ENCODE results near the gene USP32.

The USP32 gene

DNA sequence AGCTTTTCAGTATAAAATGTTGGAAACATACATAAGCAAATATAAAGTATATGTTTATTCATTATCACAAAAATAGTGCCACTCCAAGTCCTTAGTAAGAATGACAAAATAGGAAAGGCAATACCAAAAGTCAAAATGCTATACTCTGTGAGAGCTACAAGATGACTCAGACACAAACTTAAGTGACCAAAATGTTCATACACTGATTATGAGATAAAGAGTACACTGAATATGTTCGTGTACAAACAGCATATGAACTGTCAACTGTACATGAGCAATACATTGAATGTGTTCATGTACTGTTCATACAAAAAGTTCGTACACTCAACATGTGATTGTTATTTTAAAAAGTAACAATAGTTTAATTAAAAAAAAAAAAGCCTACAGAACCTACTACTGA lies 138.9 kb downstream of the USP32 start:
- H3K4me2 ChIP-seq (ENCODE audit: low read depth, low read length, poor library complexity, severe bottlenecking), result no peak overlapping the region

DNA sequence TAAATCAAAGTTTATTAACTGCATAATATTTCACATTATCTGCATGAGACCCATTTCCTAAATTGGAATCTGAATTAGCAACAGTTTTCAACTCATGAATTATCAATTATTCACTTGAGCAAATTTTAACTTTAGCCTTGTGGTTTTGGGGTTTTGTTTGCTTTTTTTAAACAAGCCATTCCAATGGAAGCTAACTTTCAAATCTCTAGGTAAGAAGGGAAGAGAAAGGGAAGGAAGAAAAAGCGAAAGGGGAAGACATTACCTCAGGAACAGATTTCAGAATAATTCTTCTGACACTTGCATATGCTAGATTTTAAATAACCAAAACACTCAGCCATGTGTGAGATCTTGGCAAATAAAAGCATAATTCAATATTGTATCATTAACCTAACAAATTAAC lies 139.5 kb downstream of the USP32 start:
- Histone ChIP-seq H3K9me2 (replicated peaks; ENCODE audit: low read depth, low read length) (no peaks in the 10 kb centered on the region), H3K9ac (ENCODE audit: low read depth, low read length, poor library complexity, severe bottlenecking) (no peak overlapping the region), H3F3A (ENCODE audit: low read depth) (peaks cover 8% of the 10 kb centered on the region; the same call in 1 of the 2 replicates), H3K36me3 (ENCODE audit: insufficient read depth, low read length) (peaks cover 46% of the 10 kb centered on the region), H3K4me1 (ENCODE audit: insufficient read depth, low read length, poor library complexity, severe bottlenecking) (peaks cover 21% of the 10 kb centered on the region), H3K27me3 (ENCODE audit: insufficient read depth, low read length, poor library complexity, severe bottlenecking) (no peaks in the 10 kb centered on the region), H3K79me2 (ENCODE audit: insufficient read depth, low read length) (no peaks in the 10 kb centered on the region), H2AFZ (ENCODE audit: low read length) (no peak overlapping the region), H3K9me3 (ENCODE audit: insufficient read depth, low read depth, low read length) (no peaks in the 10 kb centered on the region), H4K20me1 (ENCODE audit: insufficient read depth, low read length, poor library complexity, severe bottlenecking) (no peaks in the 10 kb centered on the region), H3K4me2 (ENCODE audit: low read depth, low read length, poor library complexity, severe bottlenecking) (no peak overlapping the region), H3K4me3 (ENCODE audit: low read length, poor library complexity, severe bottlenecking) (no peak overlapping the region)
- TF ChIP-seq, protein P1, sequence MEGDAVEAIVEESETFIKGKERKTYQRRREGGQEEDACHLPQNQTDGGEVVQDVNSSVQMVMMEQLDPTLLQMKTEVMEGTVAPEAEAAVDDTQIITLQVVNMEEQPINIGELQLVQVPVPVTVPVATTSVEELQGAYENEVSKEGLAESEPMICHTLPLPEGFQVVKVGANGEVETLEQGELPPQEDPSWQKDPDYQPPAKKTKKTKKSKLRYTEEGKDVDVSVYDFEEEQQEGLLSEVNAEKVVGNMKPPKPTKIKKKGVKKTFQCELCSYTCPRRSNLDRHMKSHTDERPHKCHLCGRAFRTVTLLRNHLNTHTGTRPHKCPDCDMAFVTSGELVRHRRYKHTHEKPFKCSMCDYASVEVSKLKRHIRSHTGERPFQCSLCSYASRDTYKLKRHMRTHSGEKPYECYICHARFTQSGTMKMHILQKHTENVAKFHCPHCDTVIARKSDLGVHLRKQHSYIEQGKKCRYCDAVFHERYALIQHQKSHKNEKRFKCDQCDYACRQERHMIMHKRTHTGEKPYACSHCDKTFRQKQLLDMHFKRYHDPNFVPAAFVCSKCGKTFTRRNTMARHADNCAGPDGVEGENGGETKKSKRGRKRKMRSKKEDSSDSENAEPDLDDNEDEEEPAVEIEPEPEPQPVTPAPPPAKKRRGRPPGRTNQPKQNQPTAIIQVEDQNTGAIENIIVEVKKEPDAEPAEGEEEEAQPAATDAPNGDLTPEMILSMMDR (conservative IDR thresholded peaks at IDR 0.05; ENCODE audit: low read length), result no peak
- no peak for TF ChIP-seq EZH2phosphoT487 (IDR thresholded peaks at IDR 0.05; ENCODE audit: borderline replicate concordance)

More for the DNA sequence above, 138.9 kb downstream of the USP32 start:
- peaks cover 20% of the 10 kb centered on the region for H3K4me1 ChIP-seq (ENCODE audit: insufficient read depth, low read length, poor library complexity, severe bottlenecking)
- peaks cover 50% of the 10 kb centered on the region for H3K36me3 ChIP-seq (ENCODE audit: insufficient read depth, low read length)
- H3K79me2 ChIP-seq (ENCODE audit: insufficient read depth, low read length), result no peaks in the 10 kb centered on the region
- H3K27me3 ChIP-seq (ENCODE audit: insufficient read depth, low read length, poor library complexity, severe bottlenecking), result no peaks in the 10 kb centered on the region
- no peaks in the 10 kb centered on the region for H4K20me1 ChIP-seq (ENCODE audit: insufficient read depth, low read length, poor library complexity, severe bottlenecking)
- H3K9me3 ChIP-seq (ENCODE audit: insufficient read depth, low read depth, low read length), result no peaks in the 10 kb centered on the region
- peaks cover 8% of the 10 kb centered on the region; the same call in 1 of the 2 replicates for H3F3A ChIP-seq (ENCODE audit: low read depth)
- no peaks in the 10 kb centered on the region for H3K9me2 ChIP-seq (replicated peaks; ENCODE audit: low read depth, low read length)
- TF ChIP-seq EZH2phosphoT487 (IDR thresholded peaks at IDR 0.05; ENCODE audit: borderline replicate concordance), result no peak
- TF ChIP-seq, protein P1 (conservative IDR thresholded peaks at IDR 0.05; ENCODE audit: low read length), result no peak
- no peak overlapping the region for H3K9ac ChIP-seq (ENCODE audit: low read depth, low read length, poor library complexity, severe bottlenecking)
- no peak overlapping the region for H3K4me3 ChIP-seq (ENCODE audit: low read length, poor library complexity, severe bottlenecking)
- H2AFZ ChIP-seq (ENCODE audit: low read length), result no peak overlapping the region

DNA sequence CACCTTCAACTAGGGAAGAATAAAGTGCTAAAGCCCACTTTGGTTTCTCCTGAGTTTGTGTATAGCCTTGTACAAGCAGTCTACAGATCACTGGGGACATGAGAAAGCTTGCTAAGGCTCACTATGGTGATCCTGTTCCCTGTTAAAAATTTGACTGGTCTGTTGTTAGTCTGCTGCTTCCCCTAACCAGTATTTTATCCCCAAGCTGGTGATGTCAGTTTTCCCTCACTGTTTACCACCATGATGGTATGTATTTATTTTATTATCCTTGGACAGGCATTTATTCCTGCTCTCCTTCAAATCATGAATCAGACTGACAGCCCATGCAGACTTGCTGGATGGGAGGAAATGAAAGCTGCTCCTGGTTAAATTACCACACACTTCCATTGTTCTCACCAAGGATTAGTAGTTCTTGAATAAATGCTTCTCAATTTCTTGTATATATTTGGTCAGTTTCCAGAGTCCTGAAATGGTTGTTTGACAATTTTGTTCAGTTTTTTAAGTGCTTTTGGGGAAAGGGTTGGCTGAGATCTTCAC lies 142.6 kb downstream of the USP32 start:
- Histone ChIP-seq H3K9me2 (replicated peaks; ENCODE audit: low read depth, low read length) (no peaks in the 10 kb centered on the region), H3K79me2 (ENCODE audit: insufficient read depth, low read length) (no peaks in the 10 kb centered on the region), H3F3A (ENCODE audit: low read depth) (peaks cover 8% of the 10 kb centered on the region; the same call in 1 of the 2 replicates), H3K4me3 (ENCODE audit: low read length, poor library complexity, severe bottlenecking) (peak overlapping the region; percentile 67), H3K36me3 (ENCODE audit: insufficient read depth, low read length) (peaks cover 26% of the 10 kb centered on the region), H3K4me2 (ENCODE audit: low read depth, low read length, poor library complexity, severe bottlenecking) (peak overlapping the region; percentile 82), H3K9me3 (ENCODE audit: insufficient read depth, low read depth, low read length) (no peaks in the 10 kb centered on the region), H2AFZ (ENCODE audit: low read length) (peak overlapping the region; percentile 79), H3K27me3 (ENCODE audit: insufficient read depth, low read length, poor library complexity, severe bottlenecking) (no peaks in the 10 kb centered on the region), H3K9ac (ENCODE audit: low read depth, low read length, poor library complexity, severe bottlenecking) (peak overlapping the region; percentile 64), H3K4me1 (ENCODE audit: insufficient read depth, low read length, poor library complexity, severe bottlenecking) (peaks cover 21% of the 10 kb centered on the region), H4K20me1 (ENCODE audit: insufficient read depth, low read length, poor library complexity, severe bottlenecking) (no peaks in the 10 kb centered on the region)
- TF ChIP-seq, protein P1 (conservative IDR thresholded peaks at IDR 0.05; ENCODE audit: low read length), result no peak
- no peak for TF ChIP-seq EZH2phosphoT487 (IDR thresholded peaks at IDR 0.05; ENCODE audit: borderline replicate concordance)

Data from Loucy (cell line).